Nephron (organoid): Measurements from ENCODE around the gene SRRM3.
"Not testable (repeated sequence)": the region's sequence is repeated elsewhere in the genome, so short reads cannot be mapped to it uniquely, and the experiment has no call there.

Experiments
- H3K27ac Mint-ChIP-seq, 3 experiments: 2 replicates each; pipeline ENCODE4 v1.8.0; 2020; ENCODE audit warnings: mixed read lengths in 3 of 3, mild to moderate bottlenecking in 2 of 3, moderate library complexity in 1 of 3
- H3K27me3 Mint-ChIP-seq: 2 replicates; pipeline ENCODE4 v1.8.0; 2021; ENCODE audit warnings: low read depth, mild to moderate bottlenecking, moderate library complexity, mixed read lengths
- H3K36me3 Mint-ChIP-seq: 2 replicates; pipeline ENCODE4 v1.8.0; 2020; ENCODE audit warnings: low read depth, mixed read lengths
- H3K4me1 Mint-ChIP-seq: 2 replicates; pipeline ENCODE4 v1.8.0; 2020; ENCODE audit warnings: mixed read lengths
- H3K4me3 Mint-ChIP-seq, 3 experiments: 2 replicates each; pipeline ENCODE4 v1.8.0; 2020; ENCODE audit warnings: mild to moderate bottlenecking in 3 of 3, mixed read lengths in 3 of 3, moderate library complexity in 2 of 3
- H3K9me3 Mint-ChIP-seq: 2 replicates; pipeline ENCODE4 v1.8.0; 2020; ENCODE audit warnings: mixed read lengths
- CTCF ChIP-seq, 3 experiments: fragments of 200-600 bp; sonication (generic); IDR thresholded peaks; one replicate each; pipeline ENCODE4 v1.5.0; 2021; ENCODE audit warnings: antibody characterized with exemption in 3 of 3; ENCODE audit not compliant: unreplicated experiment in 3 of 3

SRRM3 gene

GRCh38 chr7:76301000-76301399, 99.3 kb downstream of the SRRM3 start:
- no peak for TF ChIP-seq CTCF (IDR thresholded peaks at IDR 0.05; ENCODE audit: unreplicated experiment in 3 of 3)
- peaks cover 3% of the 10 kb centered on the region for H3K36me3 Mint-ChIP-seq
- H3K9me3 Mint-ChIP-seq, result no peaks in the 10 kb centered on the region

DNA sequence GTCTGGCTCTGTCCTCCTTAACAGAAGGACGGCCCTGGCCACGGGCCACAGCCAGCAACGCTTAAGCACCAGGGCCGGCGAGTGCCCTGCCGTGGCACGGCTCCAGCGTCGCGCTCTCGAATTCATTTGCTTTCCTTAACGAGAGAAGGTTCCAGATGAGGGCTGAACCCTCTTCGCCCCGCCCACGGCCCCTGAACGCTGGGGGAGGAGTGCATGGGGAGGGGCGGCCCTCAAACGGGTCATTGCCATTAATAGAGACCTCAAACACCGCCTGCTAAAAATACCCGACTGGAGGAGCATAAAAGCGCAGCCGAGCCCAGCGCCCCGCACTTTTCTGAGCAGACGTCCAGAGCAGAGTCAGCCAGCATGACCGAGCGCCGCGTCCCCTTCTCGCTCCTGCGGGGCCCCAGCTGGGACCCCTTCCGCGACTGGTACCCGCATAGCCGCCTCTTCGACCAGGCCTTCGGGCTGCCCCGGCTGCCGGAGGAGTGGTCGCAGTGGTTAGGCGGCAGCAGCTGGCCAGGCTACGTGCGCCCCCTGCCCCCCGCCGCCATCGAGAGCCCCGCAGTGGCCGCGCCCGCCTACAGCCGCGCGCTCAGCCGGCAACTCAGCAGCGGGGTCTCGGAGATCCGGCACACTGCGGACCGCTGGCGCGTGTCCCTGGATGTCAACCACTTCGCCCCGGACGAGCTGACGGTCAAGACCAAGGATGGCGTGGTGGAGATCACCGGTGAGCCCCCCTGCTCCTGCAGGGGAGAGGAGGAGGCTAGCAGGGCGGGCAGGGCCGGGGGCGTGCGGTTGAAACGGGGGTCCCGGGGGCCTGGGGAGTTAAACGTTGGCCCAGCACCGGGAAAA, 100.9 kb downstream of the SRRM3 start, which contains the start of gene HSPB1:
HSPB1 (plus strand) TSS at position 327 of the 855 bp plus-strand sequence; CDS start at position 367, 40 bp downstream.
- no peaks in the 10 kb centered on the region for H3K27me3 Mint-ChIP-seq
- H3K9me3 Mint-ChIP-seq, result no peaks in the 10 kb centered on the region
- H3K4me3 Mint-ChIP-seq, result peak within 1 kb of the TSS; percentile 92 to 97 (median 96)
- H3K4me1 Mint-ChIP-seq, result peaks cover 28% of the 10 kb centered on the region
- H3K36me3 Mint-ChIP-seq, result peaks cover 3% of the 10 kb centered on the region
- H3K27ac Mint-ChIP-seq, result peak within 1 kb of the TSS; percentile 95 to 99 (median 98)
- no peak for TF ChIP-seq CTCF (IDR thresholded peaks at IDR 0.05; ENCODE audit: unreplicated experiment in 3 of 3)

More at GRCh38 chr7:76301000-76301399, 99.3 kb downstream of the SRRM3 start:
- no peak overlapping the region for H3K27ac Mint-ChIP-seq
- H3K27me3 Mint-ChIP-seq, result peaks cover 4% of the 10 kb centered on the region
- H3K4me1 Mint-ChIP-seq, result peaks cover 26% of the 10 kb centered on the region
- peak overlapping the region in 2 of 3 experiments; percentile 23 to 51 for H3K4me3 Mint-ChIP-seq

DNA sequence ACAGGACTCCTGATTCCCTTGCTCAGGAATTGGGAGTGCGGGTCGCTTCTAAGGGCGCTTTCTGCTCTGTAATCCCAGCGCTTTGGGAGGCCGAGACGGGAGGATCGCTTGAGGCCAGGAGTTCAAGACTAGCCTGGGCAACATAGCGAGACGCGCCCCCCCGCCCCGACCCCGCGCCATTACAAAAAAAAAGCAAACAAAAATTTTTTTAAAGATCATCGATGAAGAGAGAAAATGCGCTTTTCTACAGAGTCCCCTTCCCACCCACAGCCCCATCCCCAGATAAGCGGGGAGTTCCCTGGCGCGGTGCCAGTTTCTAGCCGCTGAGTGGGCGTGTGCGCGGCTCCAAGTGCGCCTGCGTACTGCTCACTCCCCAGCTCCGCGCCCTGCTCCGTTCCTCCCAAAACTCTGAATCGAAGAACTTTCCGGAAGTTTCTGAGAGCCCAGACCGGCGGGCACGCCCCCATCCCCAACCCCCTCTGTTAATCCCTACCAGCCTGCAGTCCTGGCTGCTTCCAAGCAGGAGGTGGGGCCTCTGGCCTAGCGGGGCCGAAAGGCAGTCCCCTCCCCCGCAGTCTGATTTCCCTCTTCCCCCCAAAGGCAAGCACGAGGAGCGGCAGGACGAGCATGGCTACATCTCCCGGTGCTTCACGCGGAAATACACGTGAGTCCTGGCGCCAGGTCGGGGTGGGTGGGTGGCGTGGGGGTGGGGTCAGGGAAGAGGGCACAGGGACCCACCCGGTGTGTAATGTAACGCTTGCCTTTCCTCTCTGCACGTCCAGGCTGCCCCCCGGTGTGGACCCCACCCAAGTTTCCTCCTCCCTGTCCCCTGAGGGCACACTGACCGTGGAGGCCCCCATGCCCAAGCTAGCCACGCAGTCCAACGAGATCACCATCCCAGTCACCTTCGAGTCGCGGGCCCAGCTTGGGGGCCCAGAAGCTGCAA, 101.8 kb downstream of the SRRM3 start:
- Mint-ChIP-seq H3K27me3 (no peaks in the 10 kb centered on the region), H3K27ac (peak overlapping the region; percentile 95 to 99 (median 98)), H3K4me1 (peaks cover 31% of the 10 kb centered on the region), H3K4me3 (peak overlapping the region; percentile 92 to 97 (median 96)), H3K36me3 (peaks cover 3% of the 10 kb centered on the region), H3K9me3 (no peaks in the 10 kb centered on the region)
- TF ChIP-seq CTCF (IDR thresholded peaks at IDR 0.05; ENCODE audit: unreplicated experiment in 3 of 3), result no peak

- no peak for TF ChIP-seq CTCF (IDR thresholded peaks at IDR 0.05; ENCODE audit: unreplicated experiment in 3 of 3)
- Mint-ChIP-seq H3K36me3 (peaks cover 3% of the 10 kb centered on the region), H3K9me3 (no peaks in the 10 kb centered on the region), H3K27me3 (no peaks in the 10 kb centered on the region), H3K4me1 (peaks cover 32% of the 10 kb centered on the region), H3K27ac (peak overlapping the region in 2 of 3 experiments; percentile 95 to 98), H3K4me3 (peak overlapping the region; percentile 53 to 97 (median 96))
Observed at GRCh38 chr7:76304888-76305375, 103.2 kb downstream of the SRRM3 start.

GRCh38 chr7:76308874-76309273, 107.2 kb downstream of the SRRM3 start:
- not testable (repeated sequence) for H3K27ac Mint-ChIP-seq, H3K4me3 Mint-ChIP-seq, H3K36me3 Mint-ChIP-seq, H3K9me3 Mint-ChIP-seq, H3K27me3 Mint-ChIP-seq
- peaks cover 31% of the 10 kb centered on the region for H3K4me1 Mint-ChIP-seq

GRCh38 chr7:76309341-76310101, 107.8 kb downstream of the SRRM3 start:
- H3K9me3 Mint-ChIP-seq, H3K36me3 Mint-ChIP-seq, H3K27me3 Mint-ChIP-seq, H3K4me3 Mint-ChIP-seq, H3K27ac Mint-ChIP-seq: not testable (repeated sequence)
- peaks cover 28% of the 10 kb centered on the region for H3K4me1 Mint-ChIP-seq
